ENCODE results near the gene INSRR. TPM values are rescaled to one million over a fixed set of nuclear protein-coding genes. Genes with fewer than 3 reads are reported as not detected.

The INSRR gene
- not detected for total RNA-seq

DNA sequence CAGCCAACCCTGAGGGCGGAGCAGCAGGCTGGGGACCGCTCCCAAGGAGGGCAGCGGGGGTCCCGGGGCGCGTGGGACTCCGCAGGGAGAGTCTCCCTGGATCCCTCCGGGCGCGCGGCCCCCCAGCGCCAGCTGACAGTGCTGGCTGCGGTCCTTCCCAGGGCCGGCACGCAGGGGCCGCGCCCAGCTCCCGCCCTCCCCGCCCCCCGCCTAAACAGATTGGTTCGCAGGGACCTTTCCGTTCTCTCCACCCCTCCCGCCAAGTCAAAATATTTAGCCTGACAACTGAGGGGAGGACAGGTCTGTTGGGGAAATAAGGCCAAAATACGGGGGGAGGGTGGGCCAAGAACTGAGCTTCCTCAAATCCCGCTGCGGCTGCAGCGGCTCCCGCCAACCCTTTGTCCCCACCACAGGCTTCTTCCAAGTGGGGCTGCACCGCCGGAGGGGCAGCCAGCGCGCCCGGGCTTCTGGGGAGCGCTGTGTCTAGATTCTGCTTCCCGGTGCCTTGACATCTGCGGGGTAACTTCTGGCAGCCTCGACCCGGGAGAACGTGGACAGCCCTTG is at the start of gene INSRR:
Gene INSRR (minus strand): TSS at position 159 of the 564 bp plus-strand sequence. CDS start 496 bp downstream, outside the sequence.
- TF ChIP-seq, protein P1, sequence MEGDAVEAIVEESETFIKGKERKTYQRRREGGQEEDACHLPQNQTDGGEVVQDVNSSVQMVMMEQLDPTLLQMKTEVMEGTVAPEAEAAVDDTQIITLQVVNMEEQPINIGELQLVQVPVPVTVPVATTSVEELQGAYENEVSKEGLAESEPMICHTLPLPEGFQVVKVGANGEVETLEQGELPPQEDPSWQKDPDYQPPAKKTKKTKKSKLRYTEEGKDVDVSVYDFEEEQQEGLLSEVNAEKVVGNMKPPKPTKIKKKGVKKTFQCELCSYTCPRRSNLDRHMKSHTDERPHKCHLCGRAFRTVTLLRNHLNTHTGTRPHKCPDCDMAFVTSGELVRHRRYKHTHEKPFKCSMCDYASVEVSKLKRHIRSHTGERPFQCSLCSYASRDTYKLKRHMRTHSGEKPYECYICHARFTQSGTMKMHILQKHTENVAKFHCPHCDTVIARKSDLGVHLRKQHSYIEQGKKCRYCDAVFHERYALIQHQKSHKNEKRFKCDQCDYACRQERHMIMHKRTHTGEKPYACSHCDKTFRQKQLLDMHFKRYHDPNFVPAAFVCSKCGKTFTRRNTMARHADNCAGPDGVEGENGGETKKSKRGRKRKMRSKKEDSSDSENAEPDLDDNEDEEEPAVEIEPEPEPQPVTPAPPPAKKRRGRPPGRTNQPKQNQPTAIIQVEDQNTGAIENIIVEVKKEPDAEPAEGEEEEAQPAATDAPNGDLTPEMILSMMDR (IDR thresholded peaks at IDR 0.05; ENCODE audit: low read depth) = no peak

DNA sequence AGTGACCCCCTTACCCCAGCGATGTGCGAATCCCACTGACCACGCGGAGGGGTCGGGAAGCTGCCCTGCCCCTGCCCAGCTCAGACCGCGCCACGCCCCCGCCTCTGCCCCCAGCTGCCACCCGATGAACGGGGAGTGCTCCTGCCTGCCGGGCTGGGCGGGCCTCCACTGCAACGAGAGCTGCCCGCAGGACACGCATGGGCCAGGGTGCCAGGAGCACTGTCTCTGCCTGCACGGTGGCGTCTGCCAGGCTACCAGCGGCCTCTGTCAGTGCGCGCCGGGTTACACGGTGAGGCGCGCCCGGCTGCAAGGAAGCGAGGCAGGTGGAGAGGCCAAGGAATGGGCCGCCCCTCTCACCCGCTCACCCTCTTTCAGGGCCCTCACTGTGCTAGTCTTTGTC is 49.6 kb upstream of the INSRR start:
- TF ChIP-seq, protein P1 (IDR thresholded peaks at IDR 0.05; ENCODE audit: low read depth) = no peak

- TF ChIP-seq, protein P1 (IDR thresholded peaks at IDR 0.05; ENCODE audit: low read depth) = no peak
These were observed 47.4 kb upstream of the INSRR start for GRCh38 chr1:156906206-156906906.

- TF ChIP-seq, protein P1 (IDR thresholded peaks at IDR 0.05; ENCODE audit: low read depth) = no peak
These were observed 46.7 kb upstream of the INSRR start for GRCh38 chr1:156905651-156906050.

DNA sequence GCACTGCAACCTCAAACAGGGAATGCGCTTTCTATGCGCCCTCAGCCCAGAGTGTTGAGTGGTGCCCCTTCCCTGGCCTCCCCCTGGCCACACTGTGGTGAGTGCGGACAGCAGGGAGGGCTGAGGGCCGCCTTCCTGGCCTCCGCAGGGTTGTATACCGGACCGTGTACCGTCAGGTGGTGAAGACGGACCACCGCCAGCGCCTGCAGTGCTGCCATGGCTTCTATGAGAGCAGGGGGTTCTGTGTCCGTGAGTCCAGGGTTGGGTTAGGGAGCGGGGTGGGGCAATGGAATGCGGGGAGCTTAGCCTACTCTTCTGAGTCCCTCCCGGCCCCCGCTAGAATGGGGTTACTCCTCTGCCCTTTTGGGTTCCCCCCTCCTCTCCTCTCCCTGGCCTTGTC is 46.3 kb upstream of the INSRR start:
- TF ChIP-seq, protein P1 (IDR thresholded peaks at IDR 0.05; ENCODE audit: low read depth) = no peak

GRCh38 chr1:156904187-156904959 is 45.5 kb upstream of the INSRR start:
- TF ChIP-seq, protein P1 (IDR thresholded peaks at IDR 0.05; ENCODE audit: low read depth) = no peak

All from subcutaneous adipose tissue (tissue), 4 donors.